ENCODE results near the gene CLDN9. TPM values are rescaled to one million over a fixed set of nuclear protein-coding genes. Genes with fewer than 3 reads are reported as not detected.

CLDN9 gene
- total RNA-seq, 1 experiment from 2014 or later, result 1.3 TPM

DNA sequence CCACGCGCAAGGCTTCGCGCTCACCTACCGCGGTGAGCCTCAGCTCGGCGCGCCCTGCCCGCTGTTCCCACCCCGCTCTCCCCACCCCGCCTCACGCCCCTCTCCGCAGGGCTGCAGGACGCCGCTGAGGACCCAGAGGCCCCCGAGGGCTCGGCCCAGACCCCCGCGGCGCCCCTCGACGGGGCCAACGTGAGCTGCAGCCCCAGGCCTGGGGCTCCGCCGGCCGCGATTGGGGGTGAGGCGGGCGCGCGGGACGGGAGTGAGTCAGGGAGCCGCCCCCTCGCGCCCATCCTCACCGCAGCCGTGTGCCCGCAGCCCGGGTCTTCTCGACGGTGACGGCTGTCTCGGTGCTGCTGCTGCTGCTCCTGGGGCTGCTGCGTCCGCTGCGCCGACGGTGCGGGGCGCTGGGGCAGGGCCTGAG lies 45.5 kb upstream of the CLDN9 start:
- no peaks in the 10 kb centered on the region for H3K79me1 ChIP-seq (ENCODE audit: insufficient read depth, low read depth, low read length, poor library complexity, severe bottlenecking)
- no peak overlapping the region for H3K56ac ChIP-seq (ENCODE audit: insufficient read length, low read depth, low read length)
- H2BK12ac ChIP-seq (ENCODE audit: insufficient read length, low read depth, low read length), result no peak overlapping the region
- Mint-ChIP-seq H3K27me3 (ENCODE audit: low read depth) (peaks cover 25% of the 10 kb centered on the region), H3K4me1 (peaks cover 21 to 27% of the 10 kb centered on the region in 2 experiments), H3K27ac (no peak overlapping the region), H3K9me3 (no peaks in the 10 kb centered on the region), H3K36me3 (ENCODE audit: insufficient read depth in 1 of 3, low read depth in 3 of 3) (peaks cover 3 to 11% (median 10%) of the 10 kb centered on the region in 3 experiments; a peak in 6 of 7 replicates), H3K4me3 (no peak overlapping the region)
- no peaks in the 10 kb centered on the region for H3K9me3 ChIP-seq (ENCODE audit: control insufficient read depth, low read depth, low read length)
- no peak overlapping the region for H3K27ac ChIP-seq (ENCODE audit: insufficient read length, low read depth, low read length)
- no CpG with 5 or more reads among the region's 51 CpGs for WGBS (ENCODE audit: extremely low coverage, insufficient read length, low lambda C conversion rate)
- no peak overlapping the region for H3T11ph ChIP-seq (ENCODE audit: low read length)
- no peak overlapping the region for H4K8ac ChIP-seq (replicated peaks; ENCODE audit: insufficient read length, low read depth, low read length)
- no peak overlapping the region for H4K5ac ChIP-seq (ENCODE audit: insufficient read length, low read depth, low read length)
- H3K23ac ChIP-seq (ENCODE audit: insufficient read length, low read depth, low read length), result no peak overlapping the region
- no peak overlapping the region for H2BK20ac ChIP-seq (ENCODE audit: low read depth, low read length, poor library complexity, severe bottlenecking)
- H2AK5ac ChIP-seq (ENCODE audit: insufficient read length, low read length), result no peak overlapping the region
- no peak overlapping the region for H3K14ac ChIP-seq (ENCODE audit: insufficient read depth, low read length)
- H3K4me1 ChIP-seq (ENCODE audit: insufficient read depth, low read length), result no peaks in the 10 kb centered on the region; the same call in 1 of the 2 replicates
- no peak overlapping the region for H4K91ac ChIP-seq (ENCODE audit: insufficient read length, low read depth, low read length)
- peaks cover 3% of the 10 kb centered on the region for H4K20me1 ChIP-seq (ENCODE audit: control insufficient read depth, insufficient read depth, insufficient read length)
- DNase-seq, result no peak
- H2BK15ac ChIP-seq (ENCODE audit: low read depth, low read length), result no peak overlapping the region
- H3K9ac ChIP-seq (ENCODE audit: extremely low read depth, insufficient read length, low read length), result no peak overlapping the region
- no peak overlapping the region for H2AFZ ChIP-seq (ENCODE audit: low read length)
- no peak overlapping the region for H3K4ac ChIP-seq (ENCODE audit: low read depth, low read length)
- H3K27me3 ChIP-seq (ENCODE audit: insufficient read depth, low read length), result no peaks in the 10 kb centered on the region
- H2BK120ac ChIP-seq (ENCODE audit: low read depth, low read length, poor library complexity, severe bottlenecking), result no peak overlapping the region
- no peak overlapping the region for H2BK5ac ChIP-seq (ENCODE audit: insufficient read length, low read length)
- H3K4me2 ChIP-seq (ENCODE audit: insufficient read depth, insufficient read length, low read length), result no peak overlapping the region
- no peak for TF ChIP-seq CTCF (conservative IDR thresholded peaks at IDR 0.05)
- peaks cover 19% of the 10 kb centered on the region for H3K23me2 ChIP-seq (ENCODE audit: insufficient read length, low read depth, low read length, poor library complexity, severe bottlenecking)
- no peak overlapping the region for H3K18ac ChIP-seq (ENCODE audit: insufficient read length, low read depth, low read length)
- H3K79me2 ChIP-seq (ENCODE audit: insufficient read depth, low read length), result no peaks in the 10 kb centered on the region
